K562 (cell line): Measurements from ENCODE around the gene UBE2R2. TPM values are rescaled to one million over a fixed set of nuclear protein-coding genes. Genes with fewer than 3 reads are reported as not detected.

Source experiments
- ATAC-seq: fragments of 200-7000 bp; cut with Tn5 transposase; 3 replicates; pipeline ENCODE4 v1.9.1; 2020; ENCODE audit warnings: moderate library complexity
- BruUV-seq: library from RNA; stranded (reverse); fragments of 400-500 nt; replicated peaks from 2 replicates; lab custom pipeline; 2021; lab: Mats Ljungman, UMichigan
- CTCF ChIA-PET: fragments of 300-600 bp; formaldehyde crosslinking; extraction: SDS; loops from one replicate; lab custom pipeline; 2021; ENCODE audit warnings: low intra/inter-chr PET ratio; lab: Yijun Ruan, JAX
- POLR2A ChIA-PET: fragments of 300-600, 350-650 bp; sonication (Branson Sonifier 250); formaldehyde crosslinking; extraction: SDS; loops from one replicate; lab custom pipeline; 2021; ENCODE audit warnings: antibody characterized with exemption, inconsistent platforms; lab: Yijun Ruan, JAX
- DNase-seq, 4 experiments: peaks; one replicate each; pipeline versions ENCODE4 v3.0.0 to v3.0.0-alpha.2; 2011 to 2018; ENCODE audit warnings: low spot score in 3 of 4, mixed read lengths in 3 of 4; ENCODE audit errors: extremely low read depth in 1 of 4
- FAIRE-seq: peaks from 2 replicates; lab custom pipeline; 2011; peaks lifted over from hg19 to GRCh38; lab: Jason Lieb, UNC
- H2AFZ ChIP-seq: 2 replicates; pipeline ENCODE4 v1.6.0; 2011; ENCODE audit warnings: low read depth, low read length, control low read depth, inconsistent platforms
- H3K27ac ChIP-seq: fragments of 200-600 bp; 3 replicates; pipeline ENCODE4 v1.8.0; 2011; ENCODE audit warnings: low read depth, mild to moderate bottlenecking, control low read depth, inconsistent platforms, low read length, moderate library complexity, mixed read lengths; ENCODE audit errors: extremely low read depth
- H3K27me3 ChIP-seq, 2 experiments: fragments of 300-600 bp in 1 of 2; 2 replicates in 1 of 2; 3 replicates in 1 of 2; pipeline versions ENCODE4 v1.6.0 to v1.8.0; 2011; ENCODE audit warnings: inconsistent platforms in 2 of 2, low read length in 2 of 2, mild to moderate bottlenecking in 1 of 2, mixed read lengths in 1 of 2, moderate library complexity in 1 of 2; ENCODE audit not compliant: control insufficient read depth in 2 of 2, insufficient read depth in 2 of 2
- H3K36me3 ChIP-seq: fragments of 300-600 bp; 3 replicates; pipeline ENCODE4 v1.8.0; 2011; ENCODE audit warnings: mild to moderate bottlenecking, low read length, inconsistent platforms; ENCODE audit not compliant: control insufficient read depth, insufficient read depth
- H3K4me1 ChIP-seq, 2 experiments: fragments of 200-600 bp in 1 of 2; replicated peaks in 1 of 2; 2 replicates in 1 of 2; 3 replicates in 1 of 2; pipeline versions ENCODE4 v1.5.1 to v1.8.0; 2011; ENCODE audit warnings: inconsistent platforms in 2 of 2, low read length in 2 of 2, mild to moderate bottlenecking in 1 of 2, mixed read lengths in 1 of 2, moderate library complexity in 1 of 2; ENCODE audit not compliant: control insufficient read depth in 2 of 2, insufficient read depth in 2 of 2
- H3K4me2 ChIP-seq: 2 replicates; pipeline ENCODE4 v1.6.1; 2011; ENCODE audit warnings: low read length, control low read depth, inconsistent platforms, mixed read lengths; ENCODE audit not compliant: insufficient read depth
- H3K4me3 ChIP-seq: fragments of 200-600 bp; sonication (generic), shearing (Covaris generic); 2 replicates; pipeline ENCODE4 v1.5.1; 2016; ENCODE audit warnings: control low read depth, inconsistent platforms
- H3K79me2 ChIP-seq: fragments of 200-600 bp; 3 replicates; pipeline ENCODE4 v1.8.0; 2011; ENCODE audit warnings: low read length, inconsistent platforms; ENCODE audit not compliant: control insufficient read depth, insufficient read depth
- H3K9ac ChIP-seq, 2 experiments: 2 replicates each; pipeline versions ENCODE4 v1.6.0 to v1.6.1; 2011; ENCODE audit warnings: low read depth in 2 of 2, low read length in 2 of 2, control low read depth in 1 of 2, inconsistent platforms in 1 of 2, mild to moderate bottlenecking in 1 of 2, mixed read lengths in 1 of 2; ENCODE audit not compliant: insufficient read depth in 1 of 2
- H3K9me1 ChIP-seq: one replicate; pipeline ENCODE4 v1.6.0; 2011; ENCODE audit warnings: inconsistent platforms, mild to moderate bottlenecking, low read length, moderate library complexity; ENCODE audit not compliant: control insufficient read depth, insufficient read depth
- H3K9me3 ChIP-seq: replicated peaks from 2 replicates; pipeline ENCODE4 v1.5.1; 2011; ENCODE audit warnings: low read depth, low read length, inconsistent platforms; ENCODE audit not compliant: control insufficient read depth, insufficient read depth
- H4K20me1 ChIP-seq: replicated peaks from 2 replicates; pipeline ENCODE4 v1.6.1; 2011; ENCODE audit warnings: low read length, inconsistent platforms, mixed read lengths; ENCODE audit not compliant: control insufficient read depth, insufficient read depth
- ARNT ChIP-seq, 2 experiments: fragments of 450-650 bp; IDR thresholded peaks; 2 replicates each; pipeline ENCODE4 v1.6.1; 2016; ENCODE audit warnings: mild to moderate bottlenecking in 1 of 2
- HDAC8 ChIP-seq: fragments of 450-650 bp; IDR thresholded peaks from 2 replicates; pipeline ENCODE4 v1.6.1; 2016; ENCODE audit warnings: mild to moderate bottlenecking, missing genetic modification characterization, moderate library complexity, missing compliant biosample characterization
- MGA ChIP-seq: fragments of 450-650 bp; IDR thresholded peaks from 2 replicates; pipeline ENCODE4 v1.6.1; 2016; ENCODE audit warnings: mild to moderate bottlenecking, moderate library complexity
- SAP30 ChIP-seq: fragments of 200-600 bp; sonication (generic); IDR thresholded peaks from 2 replicates; pipeline ENCODE4 v1.6.1; 2012; ENCODE audit warnings: borderline replicate concordance, low read depth, mild to moderate bottlenecking, moderate library complexity, low read length, control low read depth, inconsistent platforms; ENCODE audit not compliant: insufficient read depth, poor library complexity, severe bottlenecking
- THAP12 ChIP-seq: fragments of 250-450 bp; sonication (Bioruptor Pico); IDR thresholded peaks from 2 replicates; pipeline ENCODE4 v1.9.0; 2021; ENCODE audit warnings: mild to moderate bottlenecking, inconsistent platforms
- ZNF253 ChIP-seq: fragments of 250-450 bp; sonication (Bioruptor Pico); conservative IDR thresholded peaks from 2 replicates; pipeline ENCODE4 v1.6.1; 2021; ENCODE audit warnings: mild to moderate bottlenecking
- ZNF354B ChIP-seq: fragments of 250-450 bp; sonication (Bioruptor Pico); IDR thresholded peaks from 2 replicates; pipeline ENCODE4 v1.4.0; 2020
- ZNF408 ChIP-seq: fragments of 250-450 bp; sonication (Bioruptor Pico); IDR thresholded peaks from 2 replicates; pipeline ENCODE4 v1.4.0; 2020; ENCODE audit warnings: low read depth, mild to moderate bottlenecking, moderate library complexity
- ZNF830 ChIP-seq: fragments of 250-450 bp; sonication (Bioruptor Pico); IDR thresholded peaks from 2 replicates; pipeline ENCODE4 v1.5.0; 2021; ENCODE audit warnings: mild to moderate bottlenecking
- WGBS: fragments of 100-300 bp; shearing (Covaris generic); methylation state at CpG from one replicate; pipeline ENCODE4 v1.1.6; 2016; ENCODE audit warnings: low coverage, mixed read lengths; ENCODE audit not compliant: insufficient coverage; ENCODE audit errors: missing lambda C conversion rate; 5-methylcytosine and 5-hydroxymethylcytosine counted together
- in situ Hi-C: fragments of 300-500 bp; cut with MboI; formaldehyde crosslinking; loops from 4 replicates; pipeline ENCODE4 v1.15.0; 2018; ENCODE audit warnings: inconsistent platforms, mixed read lengths
- intact Hi-C: fragments of 100-400 bp; cut with micrococcal nuclease; formaldehyde crosslinking; loops from 2 replicates; pipeline ENCODE4 v1.14.2; 2022
- polyA plus RNA-seq, 8 experiments: library from polyadenylated mRNA; depleted of rRNA in 4 of 8; stranded (reverse) in 5 of 8; unstranded in 3 of 8; fragments of >200 nt; fragmentation: Nextera tagmentation in 2 of 8; fragmentation: Illumina TruSeq in 1 of 8; extraction: Ambion mirVana in 2 of 8; extraction: Trizol in 1 of 8; gene quantifications; 2 replicates each; pipeline versions ENCODE4 v1.2.1 to v1.2.3, GENCODE V29; 2011 to 2014; ENCODE audit warnings: inconsistent platforms in 1 of 8, missing spikeins in 1 of 8
- total RNA-seq, 7 experiments: library from RNA; depleted of rRNA in 6 of 7; stranded (reverse); fragments of >200 nt in 6 of 7; fragmentation: Illumina TruSeq in 2 of 7; extraction: Trizol in 2 of 7; gene quantifications; 2 replicates each; pipeline versions ENCODE4 v1.2.1 to v1.2.3, GENCODE V29; 2011 to 2021; ENCODE audit warnings: low replicate concordance in 1 of 7

Gene UBE2R2
- total and polyA plus RNA-seq, 9 of the 15 experiments (the other 6 are each of a cell fraction or from before 2014, with no cell fraction given): 7.8 to 26.2 (median 11.8) TPM

- FAIRE-seq (no peak), DNase-seq (no peak), ATAC-seq (no peak)
- intact Hi-C loops (loop anchor here (10.0 kb wide), 1 partner anchor 66 kb away; no protein-coding TSS in a partner anchor), in situ Hi-C loops (loop anchor here (5.0 kb wide), 1 partner anchor 114 kb away; no protein-coding TSS in a partner anchor)
- WGBS: 78% methylated on average over 1 of the region's 1 CpG
- ChIA-PET POLR2A (no interaction called here), CTCF (interaction anchor here (0.6 to 1.3 kb wide), 3 partner anchors 35 to 129 kb away, joined by 3 to 6 read pairs (median 6); no protein-coding TSS in a partner anchor)
- Histone ChIP-seq H3K36me3 (peaks cover 2% of the 10 kb centered on the region; the same call in 1 of the 3 replicates), H3K4me3 (no peak overlapping the region), H3K9me3 (no peaks in the 10 kb centered on the region), H3K27ac (no peak overlapping the region), H3K9ac (no peak overlapping the region), H2AFZ (no peak overlapping the region), H3K4me2 (no peak overlapping the region), H3K27me3 (no peaks in the 10 kb centered on the region), H3K9me1 (no peaks in the 10 kb centered on the region), H4K20me1 (no peaks in the 10 kb centered on the region), H3K79me2 (peaks cover 91% of the 10 kb centered on the region), H3K4me1 (peaks cover 0 to 6% of the 10 kb centered on the region in 2 experiments; a peak in 2 of 5 replicates)
- BruUV-seq: no TSS peak
- TF ChIP-seq HDAC8: no peak
- no peak for TF ChIP-seq ZNF253
- TF ChIP-seq ARNT (IDR thresholded peaks at IDR 0.05): no peak
- TF ChIP-seq SAP30: no peak
- no peak for TF ChIP-seq ZNF408 (CRISPR knock-in tag)
- TF ChIP-seq THAP12 (CRISPR knock-in tag): no peak
- TF ChIP-seq ZNF354B (CRISPR knock-in tag): no peak
- TF ChIP-seq ZNF830 (CRISPR knock-in tag): no peak
- no peak for TF ChIP-seq MGA
Observed at GRCh38 chr9:33851301-33851700, 34.3 kb downstream of the UBE2R2 start.
